Stimulated activated naive CD4-positive, alpha-beta T cell (primary cell): ENCODE results near the gene CRTAP.
"Not testable (repeated sequence)": the region's sequence is repeated elsewhere in the genome, so short reads cannot be mapped to it uniquely, and the experiment has no call there.

ENCODE experiments used
- DNase-seq, 6 experiments: peaks; one replicate each; lab custom pipeline; 2025; lab: John Stamatoyannopoulos, UW

CRTAP gene

DNA sequence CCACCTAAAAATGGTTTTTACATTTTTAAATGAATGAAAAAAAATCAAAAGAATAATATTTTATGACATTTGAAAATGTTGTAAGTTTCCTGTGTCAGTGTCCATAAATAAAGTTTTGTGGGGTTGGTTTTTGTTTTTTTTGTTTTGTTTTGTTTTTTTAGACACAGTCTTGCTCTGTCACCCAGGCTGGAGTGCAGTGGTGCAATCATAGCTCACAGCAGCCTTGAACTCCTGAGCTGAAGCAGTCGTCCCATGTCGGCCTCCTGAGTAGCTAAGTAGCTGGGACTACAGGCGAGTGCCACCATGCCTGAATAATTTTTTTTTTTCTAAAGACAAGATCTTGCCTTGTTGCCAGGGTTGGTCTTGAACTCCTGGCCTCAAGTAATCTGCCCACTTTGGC is 14.1 kb upstream of the CRTAP start:
- DNase-seq: no peak

DNA sequence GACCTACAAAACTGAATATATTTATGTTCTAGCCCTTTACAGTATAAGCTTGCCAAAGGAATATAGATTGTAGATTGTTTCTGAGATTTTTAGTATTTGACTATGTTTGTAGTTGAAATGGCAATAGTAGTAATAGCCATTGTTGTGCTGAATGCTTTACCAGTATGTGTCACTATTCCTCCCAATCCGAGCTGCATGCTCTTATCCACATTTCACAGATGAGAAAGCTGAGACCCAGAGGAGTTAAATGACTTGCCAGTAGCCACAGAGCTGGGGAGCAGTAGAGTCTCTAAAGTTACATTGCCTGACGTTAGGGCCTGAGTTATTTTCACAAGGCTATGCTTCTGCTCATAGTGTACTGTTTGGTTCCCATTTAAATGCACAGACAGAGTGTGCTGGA is 13.6 kb upstream of the CRTAP start:
- no peak for DNase-seq

DNA sequence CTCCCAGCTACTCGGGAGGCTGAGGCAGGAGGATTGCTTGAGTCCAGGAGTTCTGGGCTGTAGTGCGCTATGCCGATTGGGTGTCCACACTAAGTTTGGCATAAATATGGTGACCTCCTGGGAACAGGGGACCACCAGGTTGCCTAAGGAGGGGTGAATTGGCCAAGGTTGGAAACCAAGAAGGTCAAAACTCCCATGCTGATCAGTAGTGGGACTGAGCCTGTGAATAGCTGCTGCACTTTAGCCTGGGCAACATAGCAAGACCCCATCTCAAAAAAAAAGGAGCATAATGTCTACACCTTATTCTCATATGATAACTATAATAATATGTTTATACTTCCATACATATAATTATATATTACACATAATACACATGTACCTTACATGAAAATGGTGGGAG is 10.8 kb upstream of the CRTAP start:
- no peak for DNase-seq

DNA sequence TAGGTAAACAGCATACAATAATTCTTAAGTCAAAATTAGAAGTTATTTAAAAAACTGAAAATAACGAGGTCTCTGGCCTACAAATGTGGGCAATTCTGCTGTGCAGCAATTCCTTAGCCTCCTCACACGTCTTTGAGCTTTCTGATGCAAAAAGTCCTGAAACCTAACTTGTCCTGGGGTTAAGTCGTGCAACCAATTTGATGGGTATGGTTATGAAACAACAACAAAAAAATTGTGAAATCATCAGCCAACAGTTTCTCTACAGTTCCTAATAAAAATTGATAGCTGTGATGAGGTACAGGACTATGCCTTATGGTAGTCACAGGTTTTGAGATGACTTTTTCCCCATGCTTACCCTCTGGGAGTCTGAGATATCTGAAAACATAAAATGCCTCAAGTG is 10.3 kb upstream of the CRTAP start:
- no peak for DNase-seq

DNA sequence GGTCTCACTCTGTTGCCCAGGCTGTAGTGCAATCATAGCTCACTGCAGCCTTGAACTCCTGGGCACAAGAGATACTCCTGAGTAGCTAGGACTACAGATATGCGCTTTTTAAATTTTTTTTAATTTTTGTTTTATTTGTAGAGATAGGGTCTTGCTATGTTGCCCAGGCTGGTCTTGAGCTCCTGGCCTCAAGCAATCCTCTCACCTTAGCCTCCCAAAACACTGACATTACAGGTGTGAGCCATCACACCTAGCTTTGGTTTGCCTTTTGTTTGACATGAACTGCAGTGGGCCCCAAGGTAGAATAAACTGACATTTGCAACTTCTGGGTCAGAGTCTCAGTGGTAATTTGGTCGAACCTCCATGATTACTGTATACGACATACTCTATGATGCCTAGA is 9.0 kb upstream of the CRTAP start:
- DNase-seq: no peak

DNA sequence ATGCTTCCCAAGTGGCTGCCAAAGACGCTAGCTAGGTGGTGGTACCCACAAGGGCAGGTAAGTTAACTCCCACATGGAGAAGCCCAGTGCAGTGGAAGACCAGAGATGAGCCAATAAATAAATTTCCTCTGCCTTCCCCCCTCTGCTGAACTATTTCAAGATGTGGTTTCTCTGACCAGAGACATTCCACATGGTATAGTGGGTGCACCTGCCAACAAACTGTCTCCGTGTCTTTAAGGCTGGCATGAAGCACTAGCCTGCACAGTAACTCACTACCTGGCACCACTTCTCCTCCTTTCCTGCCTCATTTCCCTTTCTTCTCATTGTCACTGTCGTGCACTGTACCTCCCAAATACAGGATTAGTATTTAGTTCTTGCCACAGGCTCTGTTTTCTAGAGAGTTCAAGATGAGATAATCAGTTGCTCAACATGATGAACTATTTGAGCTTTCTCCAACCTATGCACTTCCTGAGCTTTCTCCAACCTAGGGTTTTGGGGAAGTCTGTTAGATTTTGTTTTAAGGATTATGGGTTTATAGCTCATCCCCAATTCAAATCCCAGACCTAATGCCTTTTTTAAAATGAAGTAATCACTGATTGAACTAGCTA is 8.4 kb upstream of the CRTAP start:
- DNase-seq: no peak

DNA sequence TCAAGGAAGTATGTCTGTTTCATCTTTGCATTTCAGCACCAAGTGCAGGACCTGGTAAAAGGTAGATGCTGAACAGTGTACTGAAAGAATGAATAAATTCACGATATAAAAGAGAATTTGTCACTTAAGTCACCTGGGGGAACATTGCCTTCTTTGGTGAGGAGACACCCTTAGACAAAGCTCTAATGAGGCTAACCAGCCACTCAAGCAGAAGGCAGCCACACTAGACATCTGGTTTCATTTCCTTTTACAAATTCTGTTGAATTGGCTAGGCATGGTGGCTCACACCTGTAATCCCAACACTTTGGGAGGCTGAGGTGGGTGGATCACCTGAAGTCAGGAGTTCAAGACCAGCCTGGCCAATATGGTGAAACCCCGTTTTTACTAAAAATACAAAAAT is 7.0 kb upstream of the CRTAP start:
- not testable (repeated sequence) for DNase-seq

DNA sequence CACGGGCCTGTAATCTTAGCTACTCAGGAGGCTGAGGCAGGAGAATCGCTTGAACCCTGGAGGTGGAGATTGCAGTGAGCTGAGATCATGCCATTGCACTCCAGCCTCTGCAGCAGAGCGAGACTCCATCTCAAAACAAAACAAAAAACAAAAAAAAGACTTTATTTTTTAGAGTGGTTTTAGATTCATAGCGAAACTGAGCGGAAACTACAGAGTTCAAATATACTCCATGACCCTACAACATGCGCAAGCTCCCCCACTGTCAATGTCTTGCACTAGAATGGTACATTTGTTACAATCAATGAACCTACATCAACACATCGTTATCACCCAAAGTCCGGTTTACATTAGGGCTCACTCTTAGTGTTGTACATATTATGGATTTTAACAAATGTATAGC is 2.2 kb upstream of the CRTAP start:
- no peak for DNase-seq

DNA sequence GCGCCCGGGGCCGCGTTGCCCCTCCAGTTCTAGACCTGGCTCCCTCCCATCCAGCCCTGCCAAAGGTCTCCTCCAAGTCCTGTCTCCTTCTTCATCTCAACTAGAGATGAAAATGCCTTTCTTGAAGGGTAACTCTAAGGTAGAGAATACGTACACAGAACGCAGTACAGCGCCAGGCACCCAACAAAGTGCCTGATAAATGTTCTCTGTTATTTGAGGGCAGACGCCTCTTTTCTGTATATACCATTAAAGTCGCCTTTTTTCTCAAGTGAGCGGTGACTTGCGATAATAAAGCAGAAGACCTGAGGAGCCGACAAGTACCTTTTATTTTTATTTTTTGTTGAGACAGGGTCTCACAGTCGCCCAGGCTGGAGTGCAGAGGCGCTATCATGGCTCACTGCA is 809 bp downstream of the CRTAP start:
- DNase-seq: no peak

DNA sequence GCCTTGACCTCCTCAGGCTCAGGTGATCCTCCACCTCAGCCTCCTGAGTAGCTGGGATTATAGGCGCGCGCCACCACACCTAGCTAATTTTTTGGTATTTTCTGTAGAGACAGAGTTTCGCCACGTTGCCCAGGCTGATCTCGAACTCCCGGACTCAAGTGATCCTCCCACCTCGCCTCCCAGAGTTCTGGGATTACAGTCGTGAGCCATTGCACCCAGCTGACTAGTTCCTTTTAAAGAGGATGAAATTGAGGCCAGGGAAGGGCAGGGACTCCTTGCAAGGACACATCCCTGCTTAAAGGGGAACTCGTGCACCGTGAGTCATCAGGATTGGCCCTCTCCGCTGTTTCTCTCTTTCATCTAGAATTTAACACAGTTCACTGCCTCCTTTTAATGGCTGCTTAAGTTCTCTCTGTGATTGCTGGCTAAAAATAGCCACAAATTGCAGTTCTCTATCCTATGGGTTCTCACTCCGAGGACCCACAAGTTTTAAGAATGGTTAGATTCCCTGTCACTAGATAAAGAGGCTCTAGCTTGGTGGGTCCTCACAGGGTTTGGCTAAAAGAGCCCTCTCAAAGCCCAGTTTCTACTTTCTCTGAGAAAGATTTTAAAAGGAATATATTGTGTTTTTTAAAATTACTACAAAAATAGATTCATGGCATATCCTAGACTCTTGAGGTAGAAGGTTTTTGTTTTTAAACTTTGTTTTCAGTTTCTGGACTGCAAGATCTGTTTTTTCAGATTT is 1.4 kb downstream of the CRTAP start:
- no peak for DNase-seq

DNA sequence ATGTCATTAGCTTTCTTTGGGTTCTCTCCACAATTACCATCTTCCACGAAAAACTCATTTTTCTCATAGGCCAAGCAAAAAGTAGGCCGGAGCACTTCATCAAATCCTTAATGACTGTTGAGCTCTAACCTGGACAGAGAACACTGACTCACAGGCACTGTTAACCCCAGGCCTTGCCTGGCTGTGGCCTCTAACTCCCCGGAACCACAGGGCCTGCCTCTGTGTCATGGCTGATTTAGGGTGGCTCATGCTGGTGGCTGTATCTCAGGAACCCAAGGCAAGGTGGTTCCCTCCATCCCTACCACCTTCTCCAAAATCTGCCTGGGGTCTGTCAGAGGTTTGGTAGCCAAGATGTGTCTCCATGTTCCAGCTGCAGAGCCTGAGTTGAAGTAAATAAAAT is 3.6 kb downstream of the CRTAP start:
- DNase-seq: no peak

DNA sequence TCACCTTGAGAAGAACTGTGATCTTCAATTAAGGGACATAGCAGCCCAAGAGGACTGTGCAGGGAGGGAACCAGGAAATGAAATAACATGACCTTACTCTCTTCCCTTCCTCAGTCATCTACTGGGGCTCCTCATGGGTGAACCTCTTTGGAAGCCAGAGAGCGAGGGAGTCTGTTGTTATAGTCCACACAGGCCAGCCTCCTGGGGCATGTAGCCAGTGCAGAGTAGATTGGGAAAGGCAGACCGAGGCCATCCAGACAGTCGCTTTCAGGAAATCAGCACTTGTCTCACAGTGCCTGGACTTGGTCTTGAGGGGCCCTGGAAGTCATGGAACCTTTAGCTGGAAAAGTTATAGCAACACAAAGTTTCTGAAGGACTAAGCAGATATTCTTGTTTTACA is 6.1 kb downstream of the CRTAP start:
- no peak for DNase-seq

DNA sequence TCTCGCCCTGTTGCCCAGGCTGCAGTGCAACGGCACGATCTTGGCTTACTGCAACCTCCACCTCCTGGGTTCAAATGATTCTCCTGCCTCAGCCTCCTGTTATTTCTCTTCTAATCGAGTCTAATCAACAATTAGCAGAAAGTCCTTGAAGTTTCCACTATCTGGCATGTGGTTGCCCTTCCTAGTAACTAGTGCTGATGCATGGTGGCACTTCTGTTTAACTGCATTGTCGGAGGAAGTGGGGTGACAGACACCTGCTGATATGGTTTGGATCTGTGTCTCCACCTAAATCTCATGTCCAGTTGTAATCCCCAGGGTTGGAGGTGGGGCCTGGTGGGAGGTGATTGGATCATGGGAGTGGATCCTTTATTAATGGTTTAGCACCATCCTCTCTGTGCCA is 9.2 kb downstream of the CRTAP start:
- DNase-seq: no peak

DNA sequence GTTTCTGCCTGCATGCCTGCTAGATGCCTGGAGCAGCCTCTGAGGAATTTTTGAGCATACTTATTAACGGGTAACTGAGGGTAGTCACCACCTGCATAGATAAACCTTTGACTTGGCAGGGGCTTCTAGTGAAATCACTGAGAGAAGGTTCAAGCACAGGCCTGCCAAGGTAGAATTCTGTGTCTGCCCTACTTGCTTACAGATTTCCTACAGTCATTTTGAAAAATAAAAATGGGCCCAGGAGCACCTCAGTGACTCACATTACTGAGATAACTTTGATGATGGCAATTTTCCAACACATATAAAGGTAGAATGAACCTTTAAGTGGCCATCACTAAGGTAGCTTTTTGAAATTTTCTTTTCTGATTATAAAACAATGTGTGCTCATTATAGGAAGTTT is 10.8 kb downstream of the CRTAP start:
- no peak for DNase-seq

DNA sequence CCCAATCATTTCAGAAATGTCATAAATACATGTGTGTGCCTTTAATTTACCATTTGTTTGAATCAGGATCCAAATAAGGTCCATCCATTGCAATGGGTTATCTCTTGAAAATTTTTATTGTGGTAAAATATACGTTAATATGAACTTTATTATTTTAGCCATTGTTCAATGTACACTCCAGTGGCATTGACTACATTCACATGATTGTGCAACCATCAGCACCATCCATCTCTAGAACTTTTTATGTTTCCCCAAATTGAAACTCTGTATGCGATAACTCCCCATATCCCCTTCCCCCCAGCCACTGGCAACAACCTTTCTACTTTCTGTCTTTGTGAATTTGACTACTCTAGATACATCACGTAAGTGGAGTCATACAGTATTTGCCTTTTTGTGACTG is 12.0 kb downstream of the CRTAP start:
- DNase-seq: no peak

DNA sequence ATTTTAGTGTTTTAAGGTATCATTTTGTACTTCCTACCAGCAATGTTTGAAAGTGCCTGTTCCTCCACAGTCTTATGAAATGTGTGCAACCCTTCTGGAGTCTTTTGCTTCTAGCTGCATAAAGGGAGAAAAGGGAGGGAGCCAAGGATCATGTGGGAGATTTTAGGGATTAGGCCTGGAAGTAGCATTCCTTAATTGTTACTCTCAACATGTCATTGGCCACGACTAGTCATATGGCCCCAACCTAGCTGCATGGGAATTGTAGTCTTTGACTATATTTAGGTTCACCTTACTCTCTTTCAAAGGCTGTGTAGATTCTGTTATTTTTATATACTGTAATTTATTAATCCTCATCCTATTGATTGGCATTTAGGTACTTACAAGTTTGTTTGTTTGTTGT is 14.9 kb downstream of the CRTAP start:
- no peak for DNase-seq

DNA sequence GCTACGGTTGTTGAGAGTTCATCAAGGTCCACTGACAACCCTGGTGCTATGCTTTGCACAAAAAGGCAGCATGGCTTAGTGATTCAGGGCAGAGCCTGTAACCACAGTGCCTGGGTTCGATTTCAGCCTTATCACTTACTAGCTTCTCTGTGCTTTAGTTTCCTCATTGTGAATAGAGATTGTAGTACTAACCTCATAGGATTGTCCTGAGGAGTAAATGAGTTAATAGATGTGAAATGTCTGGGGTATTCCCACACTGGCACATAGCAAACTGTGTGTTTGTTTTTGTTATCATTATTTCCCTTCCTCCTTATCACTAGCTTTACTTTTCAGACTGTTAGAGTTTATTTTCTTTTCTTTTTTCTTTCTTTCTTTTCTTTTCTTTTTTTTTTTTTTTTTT is 16.3 kb downstream of the CRTAP start:
- DNase-seq: no peak

DNA sequence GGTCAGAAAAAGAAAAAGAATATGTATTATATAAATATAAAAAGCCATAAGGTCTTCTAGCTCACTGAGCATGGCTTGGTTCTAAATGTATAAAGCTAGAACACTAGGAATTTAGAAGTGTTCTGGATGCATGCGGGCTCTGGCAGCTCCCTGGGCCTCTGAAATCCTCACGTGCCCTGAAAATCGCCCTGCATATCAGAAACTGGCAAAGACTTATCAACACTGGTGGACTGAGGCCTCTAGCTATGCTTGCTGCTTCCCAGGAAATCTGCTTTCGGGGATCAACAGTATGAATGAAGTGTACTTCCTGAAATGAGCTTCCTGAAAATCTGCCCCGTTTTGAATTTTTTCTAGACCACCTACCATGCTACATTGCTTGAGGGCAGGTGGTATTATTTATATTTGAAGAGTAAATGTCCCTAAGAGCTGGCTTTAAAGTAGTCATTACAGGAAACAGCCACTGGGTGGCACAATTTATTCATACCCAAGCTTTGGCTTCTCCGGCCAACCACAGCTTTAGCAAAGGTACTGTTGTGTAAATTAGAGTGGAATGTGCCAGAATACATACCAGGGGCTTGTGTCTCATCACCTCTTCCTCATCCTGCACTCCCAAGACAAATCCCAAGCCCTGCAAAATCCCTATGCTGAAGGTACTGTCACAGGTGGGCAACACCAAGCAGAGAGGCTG is 17.7 kb downstream of the CRTAP start:
- DNase-seq: peak in 2 of 6 experiments; percentile 28 to 52

DNA sequence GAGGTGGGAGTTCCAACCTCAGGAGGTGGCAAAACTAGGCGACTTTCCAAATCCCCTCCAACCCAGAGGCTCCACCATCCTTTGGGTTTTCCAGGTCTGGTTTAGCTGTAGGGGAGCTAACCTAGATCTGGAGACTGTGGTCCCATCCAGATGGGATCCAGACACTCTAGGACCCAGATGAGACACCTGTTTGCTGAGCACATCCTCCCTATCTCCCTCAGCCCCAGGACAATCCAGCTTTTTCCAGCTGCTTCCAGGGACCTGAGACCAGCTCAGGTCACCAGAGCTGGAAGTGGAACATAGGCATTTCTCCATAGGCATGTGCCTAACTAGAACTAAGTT is 18.2 kb downstream of the CRTAP start:
- DNase-seq: no peak

DNA sequence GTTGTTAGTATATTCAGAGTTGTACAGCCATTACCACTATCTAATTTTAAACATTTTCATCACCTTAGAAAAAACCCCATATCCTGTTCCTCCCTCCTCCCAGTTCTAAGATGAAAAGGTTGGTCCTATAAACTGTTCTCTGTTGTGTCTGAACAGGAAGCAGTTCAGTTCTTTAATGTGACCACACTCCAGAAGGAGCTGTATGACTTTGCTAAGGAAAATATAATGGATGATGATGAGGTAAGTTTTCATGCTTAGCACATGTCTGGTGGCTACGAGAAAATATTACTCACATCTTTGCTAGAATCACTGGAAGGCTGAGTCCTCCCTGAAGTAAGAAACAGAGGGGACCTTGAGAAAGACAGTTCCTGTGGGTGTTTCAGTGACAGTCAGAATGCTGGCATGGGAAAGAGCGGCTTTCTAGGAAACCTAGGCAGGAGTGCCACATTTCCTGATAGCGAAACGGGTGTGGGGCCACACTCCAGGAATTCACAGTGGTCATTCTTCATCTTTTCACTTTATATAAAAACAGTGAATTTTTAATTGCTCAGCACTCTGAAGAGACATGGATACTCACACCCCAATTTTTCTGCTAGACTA is 20.3 kb downstream of the CRTAP start:
- no peak for DNase-seq

DNA sequence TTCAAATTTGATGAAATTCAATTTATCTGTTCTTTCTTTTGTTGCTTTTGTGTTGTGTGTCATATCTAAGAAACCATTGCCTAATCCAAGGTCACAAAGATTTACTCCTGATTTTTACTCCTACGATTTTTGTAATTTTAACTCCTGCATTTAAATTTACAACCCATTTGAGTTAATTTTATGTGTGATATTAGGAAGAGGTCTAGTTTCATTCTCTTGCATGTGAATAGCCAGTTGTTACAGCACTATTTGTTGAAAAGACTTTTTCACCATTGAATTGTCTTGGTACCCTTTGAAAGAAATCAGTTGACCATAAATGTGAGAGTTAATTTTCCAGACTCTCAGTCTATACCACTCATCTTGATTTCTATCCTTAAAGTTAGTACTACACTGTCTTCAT is 23.9 kb downstream of the CRTAP start:
- no peak for DNase-seq

DNA sequence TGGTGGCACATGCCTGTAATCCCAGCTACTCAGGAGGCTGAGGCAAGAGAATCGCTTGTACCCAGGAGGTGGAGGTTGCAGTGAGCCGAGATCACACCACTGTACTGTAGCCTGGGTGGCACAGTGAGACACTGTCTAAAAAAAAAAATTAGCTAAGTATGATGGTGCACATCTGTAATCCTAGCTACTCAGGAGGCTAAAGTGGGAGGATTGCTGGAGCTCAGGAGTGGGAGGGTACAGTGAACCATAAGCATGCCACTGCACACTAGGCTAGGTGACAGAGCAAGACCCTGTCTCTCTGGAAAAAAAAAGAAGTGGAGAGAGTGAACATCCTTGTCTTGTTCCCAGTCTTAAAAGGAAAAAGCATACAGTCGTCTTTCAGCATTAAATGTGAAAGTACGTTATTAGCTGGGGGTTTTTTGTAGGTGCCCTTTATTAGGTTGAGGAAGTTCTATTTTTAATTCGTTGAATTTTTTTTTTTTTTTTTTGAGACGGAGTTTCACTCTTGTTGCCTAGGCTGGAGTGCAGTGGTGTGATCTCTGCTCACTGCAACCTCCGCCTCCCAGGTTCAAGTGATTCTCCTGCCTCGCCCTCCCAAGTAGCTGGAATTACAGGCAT is 25.3 kb downstream of the CRTAP start:
- DNase-seq: not testable (repeated sequence)

DNA sequence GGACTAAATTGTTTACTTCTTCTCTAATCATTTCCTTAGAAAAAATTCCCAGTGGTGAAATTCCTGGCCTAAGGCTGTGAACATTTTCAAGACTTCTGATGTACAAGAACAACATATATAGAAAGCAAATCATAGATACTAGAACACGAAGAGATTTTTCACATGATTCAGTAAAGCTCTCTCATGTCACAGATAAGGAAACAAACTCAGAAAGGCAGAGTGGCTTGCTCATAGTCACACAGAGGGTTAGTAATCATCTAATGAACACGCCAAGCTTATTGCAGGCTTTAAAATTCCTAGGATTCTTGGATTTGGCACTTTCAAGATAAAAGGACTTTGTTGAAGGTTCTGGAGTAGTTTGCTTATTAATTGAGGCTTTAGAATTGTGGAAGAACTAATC is 26.2 kb downstream of the CRTAP start:
- no peak for DNase-seq
